Right atrium auricular region (tissue), 2 donors: ENCODE results near the gene PRKRIP1. TPM values are rescaled to one million over a fixed set of nuclear protein-coding genes. Genes with fewer than 3 reads are reported as not detected.

Experiments used
- DNase-seq: peaks from one replicate; pipeline ENCODE4 v3.0.0-alpha.2; 2019; ENCODE audit warnings: low spot score
- H3K27ac ChIP-seq, 2 donors: fragments of 200-600 bp; sonication (generic); 1 replicate in 1 of 2; 2 replicates in 1 of 2; pipeline ENCODE4 v1.5.1; 2016 to 2019
- H3K27me3 ChIP-seq, 2 donors: fragments of 200-600 bp; sonication (generic); one replicate each; pipeline versions ENCODE4 v1.5.1 to v1.6.0; 2017 to 2019
- H3K36me3 ChIP-seq: fragments of 200-600 bp; sonication (generic); one replicate; pipeline ENCODE4 v1.5.1; 2016
- H3K4me1 ChIP-seq, 2 donors: fragments of 200-600 bp; sonication (generic); one replicate each; pipeline versions ENCODE4 v1.5.1 to v1.6.0; 2017 to 2019
- H3K4me3 ChIP-seq, 2 donors: fragments of 200-600 bp; sonication (generic); 1 replicate in 1 of 2; 2 replicates in 1 of 2; pipeline ENCODE4 v1.5.1; 2017 to 2019; ENCODE audit warnings: mild to moderate bottlenecking in 1 of 2, moderate library complexity in 1 of 2
- H3K9me3 ChIP-seq, 2 donors: fragments of 200-600 bp; sonication (generic); one replicate each; pipeline ENCODE4 v1.5.1; 2019
- total RNA-seq, 2 donors: library from RNA; depleted of rRNA; stranded (reverse); fragments of >200 nt; gene quantifications; one replicate each; pipeline ENCODE4 v1.1.0, GENCODE V29; 2016
- TF ChIP-seq, protein P1 (sequence below), 2 donors: fragments of 200-600 bp; sonication (generic); IDR thresholded peaks; one replicate each; pipeline ENCODE4 v1.5.1; 2019; ENCODE audit warnings: antibody characterized with exemption in 2 of 2

Gene PRKRIP1
- total RNA-seq, 2 donors from 2014 or later, result 9.6 to 9.8 TPM

DNA sequence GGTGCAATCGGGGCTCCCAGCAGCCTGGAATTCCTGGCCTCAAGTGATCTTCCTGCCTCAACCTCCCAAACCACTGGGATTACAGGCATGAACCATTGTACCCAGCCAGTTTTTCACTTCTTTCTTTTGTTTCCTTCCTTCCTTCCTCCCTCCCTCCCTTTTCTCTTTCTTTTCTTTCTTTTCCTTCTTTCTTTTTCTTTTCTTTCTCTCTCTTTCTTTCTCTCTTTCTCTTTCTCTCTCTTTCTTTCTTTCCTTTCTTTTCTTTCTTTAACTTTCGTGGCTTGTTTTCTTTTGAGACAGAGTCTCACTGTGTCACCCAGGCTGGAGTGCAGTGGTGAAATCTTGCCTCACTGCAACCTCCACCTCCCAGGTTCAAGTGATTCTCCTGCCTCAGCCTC, 49.5 kb downstream of the PRKRIP1 start:
- no peak overlapping the region for H3K4me3 ChIP-seq
- H3K4me1 ChIP-seq, result peaks cover 0 to under 1% of the 10 kb centered on the region in 2 donors
- H3K36me3 ChIP-seq, result no peaks in the 10 kb centered on the region
- DNase-seq, result no peak
- H3K27me3 ChIP-seq, result no peaks in the 10 kb centered on the region
- TF ChIP-seq, protein P1, sequence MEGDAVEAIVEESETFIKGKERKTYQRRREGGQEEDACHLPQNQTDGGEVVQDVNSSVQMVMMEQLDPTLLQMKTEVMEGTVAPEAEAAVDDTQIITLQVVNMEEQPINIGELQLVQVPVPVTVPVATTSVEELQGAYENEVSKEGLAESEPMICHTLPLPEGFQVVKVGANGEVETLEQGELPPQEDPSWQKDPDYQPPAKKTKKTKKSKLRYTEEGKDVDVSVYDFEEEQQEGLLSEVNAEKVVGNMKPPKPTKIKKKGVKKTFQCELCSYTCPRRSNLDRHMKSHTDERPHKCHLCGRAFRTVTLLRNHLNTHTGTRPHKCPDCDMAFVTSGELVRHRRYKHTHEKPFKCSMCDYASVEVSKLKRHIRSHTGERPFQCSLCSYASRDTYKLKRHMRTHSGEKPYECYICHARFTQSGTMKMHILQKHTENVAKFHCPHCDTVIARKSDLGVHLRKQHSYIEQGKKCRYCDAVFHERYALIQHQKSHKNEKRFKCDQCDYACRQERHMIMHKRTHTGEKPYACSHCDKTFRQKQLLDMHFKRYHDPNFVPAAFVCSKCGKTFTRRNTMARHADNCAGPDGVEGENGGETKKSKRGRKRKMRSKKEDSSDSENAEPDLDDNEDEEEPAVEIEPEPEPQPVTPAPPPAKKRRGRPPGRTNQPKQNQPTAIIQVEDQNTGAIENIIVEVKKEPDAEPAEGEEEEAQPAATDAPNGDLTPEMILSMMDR (IDR thresholded peaks at IDR 0.05), result no peak
- H3K9me3 ChIP-seq, result no peaks in the 10 kb centered on the region
- no peak overlapping the region for H3K27ac ChIP-seq

DNA sequence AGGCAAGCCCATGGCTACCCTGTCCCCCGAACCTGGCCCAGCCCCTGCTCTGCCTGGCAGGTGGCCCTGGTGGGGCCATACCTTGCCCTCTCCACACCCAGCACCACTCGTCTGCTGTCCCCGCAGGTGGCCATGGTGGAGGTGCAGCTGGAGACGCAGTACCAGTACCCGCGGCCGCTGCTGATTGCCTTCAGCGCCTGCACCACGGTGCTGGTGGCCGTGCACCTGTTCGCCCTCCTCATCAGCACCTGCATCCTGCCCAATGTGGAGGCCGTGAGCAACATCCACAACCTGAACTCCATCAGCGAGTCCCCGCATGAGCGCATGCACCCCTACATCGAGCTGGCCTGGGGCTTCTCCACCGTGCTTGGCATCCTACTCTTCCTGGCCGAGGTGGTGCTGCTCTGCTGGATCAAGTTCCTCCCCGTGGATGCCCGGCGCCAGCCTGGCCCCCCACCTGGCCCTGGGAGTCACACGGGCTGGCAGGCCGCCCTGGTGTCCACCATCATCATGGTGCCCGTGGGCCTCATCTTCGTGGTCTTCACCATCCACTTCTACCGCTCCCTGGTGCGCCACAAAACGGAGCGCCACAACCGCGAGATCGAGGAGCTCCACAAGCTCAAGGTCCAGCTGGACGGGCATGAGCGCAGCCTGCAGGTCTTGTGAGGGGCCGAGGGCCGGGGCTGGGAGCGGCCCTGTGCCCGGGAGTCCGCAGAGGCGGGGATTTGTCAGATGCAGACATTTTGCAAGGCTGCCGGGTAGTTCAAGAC, 50.4 kb downstream of the PRKRIP1 start:
- H3K4me1 ChIP-seq, result no peaks in the 10 kb centered on the region
- no peaks in the 10 kb centered on the region for H3K36me3 ChIP-seq
- no peak overlapping the region for H3K4me3 ChIP-seq
- TF ChIP-seq, protein P1 (IDR thresholded peaks at IDR 0.05), result no peak
- H3K27me3 ChIP-seq, result no peaks in the 10 kb centered on the region
- no peaks in the 10 kb centered on the region for H3K9me3 ChIP-seq
- no peak for DNase-seq
- H3K27ac ChIP-seq, result no peak overlapping the region

DNA sequence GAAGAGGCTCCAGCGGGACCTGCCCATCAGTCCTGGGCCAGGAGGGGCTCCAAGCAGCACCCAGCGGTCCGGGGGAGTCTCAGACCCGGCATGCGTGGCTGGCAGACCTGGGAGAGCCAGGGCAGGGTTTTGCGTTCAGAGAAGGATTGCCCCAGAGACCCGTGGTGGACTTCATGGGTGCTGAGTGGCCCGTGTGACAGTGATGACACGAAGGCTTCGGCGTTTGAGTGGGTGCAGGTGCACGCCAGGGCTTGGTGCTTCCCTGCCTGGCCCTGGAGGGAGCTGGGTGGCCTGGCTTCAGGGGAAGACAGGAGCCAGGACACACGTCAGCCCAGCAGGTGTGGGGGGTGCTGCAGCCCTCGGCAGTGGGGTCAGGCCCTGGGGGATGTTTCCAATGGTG, 51.1 kb downstream of the PRKRIP1 start:
- Histone ChIP-seq H3K4me3 (no peak overlapping the region), H3K27me3 (no peaks in the 10 kb centered on the region), H3K4me1 (no peaks in the 10 kb centered on the region), H3K36me3 (no peaks in the 10 kb centered on the region), H3K9me3 (no peaks in the 10 kb centered on the region), H3K27ac (no peak overlapping the region)
- DNase-seq, result no peak
- TF ChIP-seq, protein P1 (IDR thresholded peaks at IDR 0.05), result no peak

DNA sequence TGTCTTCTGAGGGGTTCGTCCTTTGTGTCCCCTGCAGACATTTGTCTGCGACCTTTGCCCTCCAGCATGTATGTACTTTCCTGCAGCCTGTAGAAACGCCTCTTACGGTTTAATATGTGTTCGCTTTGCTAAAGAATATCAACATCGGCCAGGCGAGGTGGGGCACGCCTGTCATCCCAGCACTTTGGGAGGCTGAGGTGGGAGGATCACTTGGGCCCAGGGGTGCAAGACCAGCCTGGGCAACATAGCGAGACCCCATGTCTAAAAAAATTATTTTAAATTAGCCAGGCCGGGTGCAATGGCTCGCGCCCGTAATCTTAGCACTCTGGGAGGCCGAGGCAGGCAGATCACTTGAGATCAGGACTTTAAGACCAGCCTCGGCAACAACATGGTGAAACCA, 53.0 kb downstream of the PRKRIP1 start:
- Histone ChIP-seq H3K27me3 (no peaks in the 10 kb centered on the region), H3K27ac (no peak overlapping the region)
- no peak for DNase-seq

DNA sequence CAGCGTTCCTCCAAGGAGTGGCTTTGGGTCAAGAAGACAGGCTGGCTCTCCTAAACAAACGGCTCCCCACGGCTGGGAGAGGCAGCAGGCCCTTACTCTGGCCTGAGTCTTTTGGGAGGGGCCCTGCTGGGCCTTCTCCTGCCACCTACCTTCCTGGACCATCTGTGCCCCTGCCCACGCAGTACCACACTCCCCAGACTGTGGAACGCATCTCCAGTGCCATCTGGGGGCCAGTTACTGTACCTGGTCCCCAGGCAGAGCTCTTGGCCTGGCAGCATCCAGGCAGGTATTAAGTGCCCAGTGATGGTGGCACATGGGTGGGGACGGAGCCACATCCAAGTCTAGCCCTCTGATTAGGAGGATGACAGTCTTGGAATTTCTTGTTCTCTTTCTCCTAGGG, 54.1 kb downstream of the PRKRIP1 start:
- Histone ChIP-seq H3K27ac (no peak overlapping the region), H3K27me3 (no peaks in the 10 kb centered on the region), H3K9me3 (no peaks in the 10 kb centered on the region), H3K4me3 (no peak overlapping the region), H3K4me1 (no peaks in the 10 kb centered on the region), H3K36me3 (no peaks in the 10 kb centered on the region)
- DNase-seq, result no peak
- TF ChIP-seq, protein P1 (IDR thresholded peaks at IDR 0.05), result no peak

More for the DNA sequence above, 53.0 kb downstream of the PRKRIP1 start:
- H3K4me1 ChIP-seq, result no peaks in the 10 kb centered on the region
- H3K9me3 ChIP-seq, result no peaks in the 10 kb centered on the region
- TF ChIP-seq, protein P1 (IDR thresholded peaks at IDR 0.05), result no peak
- H3K36me3 ChIP-seq, result no peaks in the 10 kb centered on the region
- no peak overlapping the region for H3K4me3 ChIP-seq
